Activated B cell treated with CpG ODN at 0.5 μM for 24 hours (primary cell): ENCODE measurements around the gene RNF25. TPM values are rescaled to one million over a fixed set of nuclear protein-coding genes. Genes with fewer than 3 reads are reported as not detected.

Source experiments
- ATAC-seq: fragments of 200-7000 bp; cut with Tn5 transposase; one replicate; pipeline ENCODE4 v1.10.0; 2021; ENCODE audit warnings: low read depth, mild to moderate bottlenecking, moderate library complexity
- CTCF ChIA-PET: fragments of 350-600 bp; sonication (Branson Sonifier 250); formaldehyde crosslinking; loops from one replicate; lab custom pipeline; 2021; ENCODE audit warnings: antibody characterized with exemption; lab: Charles Lee
- POLR2A ChIA-PET: fragments of 350-600 bp; sonication (Branson Sonifier 250); formaldehyde crosslinking; loops from one replicate; lab custom pipeline; 2021; ENCODE audit warnings: antibody characterized with exemption; lab: Charles Lee
- DNase-seq: peaks from one replicate; pipeline ENCODE4 v3.0.0; 2022
- H3K27ac Mint-ChIP-seq: one replicate; pipeline ENCODE4 v1.8.0; 2020; ENCODE audit warnings: mixed read lengths
- H3K27me3 Mint-ChIP-seq: one replicate; pipeline ENCODE4 v1.8.0; 2021; ENCODE audit warnings: mixed read lengths
- H3K36me3 Mint-ChIP-seq: one replicate; pipeline ENCODE4 v1.8.0; 2021; ENCODE audit warnings: low read depth, mixed read lengths
- H3K4me1 Mint-ChIP-seq: one replicate; pipeline ENCODE4 v1.8.0; 2021; ENCODE audit warnings: mixed read lengths
- H3K4me3 Mint-ChIP-seq: one replicate; pipeline ENCODE4 v1.8.0; 2020; ENCODE audit warnings: mild to moderate bottlenecking, mixed read lengths
- H3K9me3 Mint-ChIP-seq: one replicate; pipeline ENCODE4 v1.8.0; 2020; ENCODE audit warnings: mixed read lengths
- CTCF ChIP-seq: fragments of 200-600 bp; IDR thresholded peaks from one replicate; pipeline ENCODE4 v1.8.0; 2022; ENCODE audit warnings: antibody characterized with exemption, mild to moderate bottlenecking
- intact Hi-C: fragments of 100-400 bp; cut with micrococcal nuclease; formaldehyde crosslinking; loops from one replicate; pipeline ENCODE4 v1.15.1; 2024
- total RNA-seq: library from RNA; stranded (reverse); gene quantifications from 2 replicates; pipeline ENCODE4 v1.2.3, GENCODE V29; 2022

The RNF25 gene
- total RNA-seq, 1 donor from 2014 or later, result 35.1 TPM

- no peak overlapping the region for H3K27ac Mint-ChIP-seq
- POLR2A ChIA-PET, result interaction anchor here (0.5 kb wide), 1 partner anchor 45 kb away, joined by 5 read pairs; no protein-coding TSS in a partner anchor
- no peak for TF ChIP-seq CTCF
- ATAC-seq (no peak), DNase-seq (no peak)
- no peaks in the 10 kb centered on the region for H3K4me1 Mint-ChIP-seq
- CTCF ChIA-PET, result no interaction called here
- H3K36me3 Mint-ChIP-seq, result peaks cover 83% of the 10 kb centered on the region
- no peaks in the 10 kb centered on the region for H3K27me3 Mint-ChIP-seq
- no peak overlapping the region for H3K4me3 Mint-ChIP-seq
- intact Hi-C loops, result loop anchor here (5.0 kb wide), 1 partner anchor 353 kb away; the partner anchor contains the start of gene TMBIM1
- no peaks in the 10 kb centered on the region for H3K9me3 Mint-ChIP-seq
Observed at GRCh38 chr2:218645126-218645525, 26.7 kb downstream of the RNF25 start.

- CTCF ChIA-PET, result no interaction called here
- Mint-ChIP-seq H3K36me3 (peaks cover 81% of the 10 kb centered on the region), H3K4me3 (no peak overlapping the region), H3K27ac (no peak overlapping the region), H3K27me3 (no peaks in the 10 kb centered on the region), H3K4me1 (no peaks in the 10 kb centered on the region), H3K9me3 (no peaks in the 10 kb centered on the region)
- intact Hi-C loops, result loop anchor here (5.0 kb wide), 1 partner anchor 352 kb away; the partner anchor contains the start of gene TMBIM1
- ATAC-seq (no peak), DNase-seq (no peak)
- no peak for TF ChIP-seq CTCF
- POLR2A ChIA-PET, result no interaction called here
Observed at GRCh38 chr2:218644721-218645120, 27.1 kb downstream of the RNF25 start.

GRCh38 chr2:218643751-218644310, 28.0 kb downstream of the RNF25 start:
- Mint-ChIP-seq H3K4me1 (no peaks in the 10 kb centered on the region), H3K27me3 (no peaks in the 10 kb centered on the region), H3K9me3 (no peaks in the 10 kb centered on the region), H3K4me3 (no peak overlapping the region), H3K27ac (no peak overlapping the region), H3K36me3 (peaks cover 80% of the 10 kb centered on the region)
- DNase-seq, result no peak
- no peak for TF ChIP-seq CTCF
- intact Hi-C loops, result no loop called here
- POLR2A ChIA-PET, result no interaction called here
- ATAC-seq, result no peak
- CTCF ChIA-PET, result no interaction called here

- no peaks in the 10 kb centered on the region for H3K9me3 Mint-ChIP-seq
- no peaks in the 10 kb centered on the region for H3K4me1 Mint-ChIP-seq
- DNase-seq (no peak), ATAC-seq (no peak)
- H3K4me3 Mint-ChIP-seq, result no peak overlapping the region
- H3K27me3 Mint-ChIP-seq, result no peaks in the 10 kb centered on the region
- ChIA-PET POLR2A (no interaction called here), CTCF (no interaction called here)
- no peak overlapping the region for H3K27ac Mint-ChIP-seq
- intact Hi-C loops, result no loop called here
- peaks cover 80% of the 10 kb centered on the region for H3K36me3 Mint-ChIP-seq
- no peak for TF ChIP-seq CTCF
Observed at GRCh38 chr2:218642786-218643185, 29.0 kb downstream of the RNF25 start.

- POLR2A ChIA-PET, result no interaction called here
- CTCF ChIA-PET, result no interaction called here
- Mint-ChIP-seq H3K9me3 (no peaks in the 10 kb centered on the region), H3K27me3 (no peaks in the 10 kb centered on the region), H3K27ac (no peak overlapping the region), H3K4me3 (no peak overlapping the region), H3K36me3 (peaks cover 81% of the 10 kb centered on the region), H3K4me1 (no peaks in the 10 kb centered on the region)
- intact Hi-C loops, result no loop called here
- ATAC-seq (no peak), DNase-seq (no peak)
- TF ChIP-seq CTCF, result no peak
Observed at GRCh38 chr2:218642121-218642656, 29.6 kb downstream of the RNF25 start.
